ENCODE data around the gene EID2B. TPM values are rescaled to one million over a fixed set of nuclear protein-coding genes. Genes with fewer than 3 reads are reported as not detected.
A peak's percentile ranks its signal among the peaks of the same experiment; 100 is the strongest.

The EID2B gene
- total and polyA plus RNA-seq, 4 donors: 0.75 to 6.0 (median 3.3) TPM

DNA sequence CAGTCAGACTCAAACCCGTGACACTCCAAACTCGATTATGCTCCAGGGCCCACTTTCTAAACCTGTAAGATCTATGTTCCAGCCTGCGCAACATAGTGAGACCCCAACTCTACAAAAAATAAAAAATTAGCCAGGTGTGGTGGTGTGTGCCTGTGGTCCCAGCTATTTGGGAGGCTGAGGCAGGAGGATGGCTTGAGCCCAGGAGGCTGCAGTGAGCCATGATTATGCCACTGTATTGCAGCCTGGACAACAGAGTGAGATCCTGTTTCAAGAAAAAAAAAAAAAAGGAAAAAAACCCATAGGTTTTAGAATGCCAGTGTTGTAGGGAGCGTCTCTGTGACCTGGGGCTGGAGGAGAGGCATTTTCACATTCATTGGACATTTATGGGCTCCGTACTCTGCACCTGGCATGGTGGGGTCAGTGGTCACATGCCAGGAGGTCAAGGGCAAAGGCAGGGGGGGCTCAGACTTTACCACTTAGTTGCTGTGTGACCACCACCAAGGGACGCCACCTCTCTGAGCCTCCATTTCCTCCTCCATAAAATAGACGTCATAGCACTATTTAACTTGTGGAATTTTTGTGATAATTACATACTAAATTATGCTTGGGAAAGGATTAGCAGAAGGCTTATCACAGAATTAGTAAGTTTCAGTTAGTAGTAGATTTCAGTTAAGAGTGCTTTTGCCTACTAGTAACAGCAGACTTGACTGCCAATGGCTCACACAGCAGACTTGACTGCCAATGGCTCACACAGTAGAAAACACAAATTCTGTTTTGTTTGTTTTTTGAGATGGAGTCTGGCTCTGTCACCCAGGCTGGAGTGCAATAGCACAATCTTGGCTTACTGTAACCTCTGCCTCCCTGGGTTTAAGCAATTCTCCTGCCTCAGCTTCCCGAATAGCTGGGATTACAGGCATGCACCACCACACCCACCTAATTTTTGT is 11.8 kb downstream of the EID2B start:
- no peak overlapping the region for H3K4me3 ChIP-seq (ENCODE audit: low read length in 2 of 2)
- no peaks in the 10 kb centered on the region for H3K9me3 ChIP-seq (ENCODE audit: control insufficient read depth, low read length)
- no peak for ATAC-seq (ENCODE audit: low FRiP score)
- peak in 1 of 2 donors; percentile 33 for DNase-seq
- no peaks in the 10 kb centered on the region for H3K27me3 ChIP-seq (ENCODE audit: control insufficient read depth in 1 of 2, insufficient read depth in 2 of 2, low read length in 1 of 2)
- no peaks in the 10 kb centered on the region for H3K4me1 ChIP-seq (ENCODE audit: control insufficient read depth in 1 of 2, insufficient read depth in 2 of 2, low read length in 2 of 2)
- H3K27ac ChIP-seq (ENCODE audit: low read depth in 1 of 2, low read length in 2 of 2): no peak overlapping the region
- intact Hi-C loops (cut with DNase I): no loop called here
- 80 to 86% methylated on average over 8 of the region's 8 CpGs for WGBS, 2 donors
- H3K36me3 ChIP-seq (ENCODE audit: control insufficient read depth in 1 of 2, insufficient read depth in 2 of 2, low read length in 1 of 2): no peaks in the 10 kb centered on the region

DNA sequence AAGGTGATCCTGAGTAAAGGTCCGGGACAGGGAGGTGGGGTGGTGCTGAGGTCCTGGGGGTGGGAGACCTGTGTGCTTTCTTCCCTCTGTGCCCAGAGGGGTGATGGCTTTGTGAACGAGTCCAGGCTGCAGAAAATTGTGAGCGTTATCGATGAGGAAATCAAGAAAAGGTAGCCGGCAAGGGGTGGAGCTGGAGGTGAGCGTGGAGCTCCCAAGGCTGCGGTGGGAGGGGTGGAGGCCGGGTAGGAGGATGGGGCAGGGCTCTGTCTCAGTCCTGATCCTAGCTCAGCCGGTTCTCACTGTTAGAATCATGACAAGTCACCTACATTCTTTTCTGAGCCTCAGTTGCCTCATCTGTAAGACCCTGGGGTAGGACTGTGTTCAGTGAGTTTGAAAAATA is 13.7 kb downstream of the EID2B start:
- 72 to 76% methylated on average over 9 of the region's 9 CpGs for WGBS, 2 donors
- Histone ChIP-seq H3K27ac (ENCODE audit: low read depth in 1 of 2, low read length in 2 of 2) (no peak overlapping the region), H3K9me3 (ENCODE audit: control insufficient read depth, low read length) (no peaks in the 10 kb centered on the region), H3K4me1 (ENCODE audit: control insufficient read depth in 1 of 2, insufficient read depth in 2 of 2, low read length in 2 of 2) (no peaks in the 10 kb centered on the region), H3K27me3 (ENCODE audit: control insufficient read depth in 1 of 2, insufficient read depth in 2 of 2, low read length in 1 of 2) (no peaks in the 10 kb centered on the region), H3K36me3 (ENCODE audit: control insufficient read depth in 1 of 2, insufficient read depth in 2 of 2, low read length in 1 of 2) (no peaks in the 10 kb centered on the region), H3K4me3 (ENCODE audit: low read length in 2 of 2) (no peak overlapping the region)
- no peak for ATAC-seq (ENCODE audit: low FRiP score)
- peak in 1 of 2 donors; percentile 14 for DNase-seq
- intact Hi-C loops (cut with DNase I): no loop called here

DNA sequence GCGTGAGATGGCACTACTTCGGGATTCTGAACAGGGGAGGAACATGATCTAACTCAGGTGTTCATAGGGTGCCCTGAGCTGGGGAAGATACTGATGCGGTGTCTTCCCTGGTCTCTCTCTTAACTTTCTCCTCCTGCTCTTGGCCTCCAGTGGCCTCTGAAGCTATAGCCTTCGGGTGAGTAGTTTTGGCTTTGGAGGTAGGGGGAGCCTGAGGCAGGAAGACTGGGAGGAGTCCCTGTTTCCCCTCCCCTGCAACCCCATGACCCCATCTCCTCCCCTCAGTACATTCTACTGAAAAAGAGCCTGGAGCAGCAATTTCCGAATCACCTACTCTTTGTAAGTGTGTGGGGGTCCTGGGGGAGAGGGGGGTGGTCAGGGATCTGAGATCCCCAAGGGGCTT is 14.2 kb downstream of the EID2B start:
- Histone ChIP-seq H3K36me3 (ENCODE audit: control insufficient read depth in 1 of 2, insufficient read depth in 2 of 2, low read length in 1 of 2) (no peaks in the 10 kb centered on the region), H3K4me1 (ENCODE audit: control insufficient read depth in 1 of 2, insufficient read depth in 2 of 2, low read length in 2 of 2) (no peaks in the 10 kb centered on the region), H3K27ac (ENCODE audit: low read depth in 1 of 2, low read length in 2 of 2) (no peak overlapping the region), H3K27me3 (ENCODE audit: control insufficient read depth in 1 of 2, insufficient read depth in 2 of 2, low read length in 1 of 2) (no peaks in the 10 kb centered on the region), H3K4me3 (ENCODE audit: low read length in 2 of 2) (no peak overlapping the region), H3K9me3 (ENCODE audit: control insufficient read depth, low read length) (no peaks in the 10 kb centered on the region)
- 61 to 66% methylated on average over 5 of the region's 5 CpGs for WGBS, 2 donors
- ATAC-seq (ENCODE audit: low FRiP score): no peak
- peak in 1 of 2 donors; percentile 2 for DNase-seq
- intact Hi-C loops (cut with DNase I): no loop called here

DNA sequence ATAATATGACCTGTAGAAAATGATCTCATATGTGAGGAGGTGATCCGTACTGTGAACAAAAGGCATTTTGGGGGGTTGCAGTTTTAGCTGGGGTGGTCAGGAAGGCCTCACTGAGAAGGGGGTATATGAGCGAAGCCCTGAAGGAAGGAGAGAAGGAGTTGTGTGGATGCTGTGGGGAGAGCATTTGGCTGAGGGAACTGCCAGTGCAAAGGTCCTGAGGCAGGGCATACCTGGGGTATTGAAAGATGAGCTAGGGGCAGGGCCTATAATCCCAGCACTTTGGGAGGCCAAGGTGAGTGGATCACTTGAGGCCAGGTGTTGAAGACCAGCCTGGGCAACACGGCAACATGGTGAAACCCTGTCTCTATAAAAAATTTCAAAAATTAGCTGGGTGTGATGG is 15.2 kb downstream of the EID2B start:
- no peak overlapping the region for H3K27ac ChIP-seq (ENCODE audit: low read depth in 1 of 2, low read length in 2 of 2)
- 75 to 80% methylated on average over 3 of the region's 3 CpGs for WGBS, 2 donors
- H3K36me3 ChIP-seq (ENCODE audit: control insufficient read depth in 1 of 2, insufficient read depth in 2 of 2, low read length in 1 of 2): no peaks in the 10 kb centered on the region
- H3K27me3 ChIP-seq (ENCODE audit: control insufficient read depth in 1 of 2, insufficient read depth in 2 of 2, low read length in 1 of 2): no peaks in the 10 kb centered on the region
- DNase-seq (peak in 1 of 2 donors; percentile 12), ATAC-seq (ENCODE audit: low FRiP score) (no peak)
- intact Hi-C loops (cut with DNase I): no loop called here
- no peak overlapping the region for H3K4me3 ChIP-seq (ENCODE audit: low read length in 2 of 2)
- no peaks in the 10 kb centered on the region for H3K9me3 ChIP-seq (ENCODE audit: control insufficient read depth, low read length)
- no peaks in the 10 kb centered on the region for H3K4me1 ChIP-seq (ENCODE audit: control insufficient read depth in 1 of 2, insufficient read depth in 2 of 2, low read length in 2 of 2)

DNA sequence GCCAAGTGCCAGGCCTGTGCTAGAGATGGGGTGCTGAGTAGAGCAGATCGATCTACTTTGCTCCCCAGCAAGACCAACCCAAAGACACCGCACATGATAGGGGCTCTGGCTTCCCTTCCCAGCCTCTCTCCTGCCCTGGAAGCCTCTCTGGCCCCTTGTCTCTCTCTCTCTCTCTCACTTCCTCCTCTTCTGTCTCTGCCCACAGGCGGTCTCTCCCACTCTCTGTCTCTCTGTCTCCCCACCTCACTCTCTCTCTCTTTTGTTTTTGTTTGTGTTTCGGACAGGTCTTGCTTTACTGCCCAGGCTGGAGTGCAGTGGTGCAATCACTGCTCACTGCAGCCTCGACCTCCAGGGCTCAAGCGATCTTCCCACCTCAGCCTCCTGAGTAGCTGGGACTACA is 16.4 kb downstream of the EID2B start:
- H3K4me1 ChIP-seq (ENCODE audit: control insufficient read depth in 1 of 2, insufficient read depth in 2 of 2, low read length in 2 of 2): no peaks in the 10 kb centered on the region
- intact Hi-C loops (cut with DNase I): no loop called here
- ATAC-seq (ENCODE audit: low FRiP score): no peak
- no peaks in the 10 kb centered on the region for H3K27me3 ChIP-seq (ENCODE audit: control insufficient read depth in 1 of 2, insufficient read depth in 2 of 2, low read length in 1 of 2)
- H3K27ac ChIP-seq (ENCODE audit: low read depth in 1 of 2, low read length in 2 of 2): no peak overlapping the region
- no peak overlapping the region for H3K4me3 ChIP-seq (ENCODE audit: low read length in 2 of 2)
- H3K36me3 ChIP-seq (ENCODE audit: control insufficient read depth in 1 of 2, insufficient read depth in 2 of 2, low read length in 1 of 2): no peaks in the 10 kb centered on the region
- no peaks in the 10 kb centered on the region for H3K9me3 ChIP-seq (ENCODE audit: control insufficient read depth, low read length)
- 36 to 39% methylated on average over 6 of the region's 6 CpGs for WGBS, 2 donors
- peak in 1 of 2 donors; percentile 12 for DNase-seq

DNA sequence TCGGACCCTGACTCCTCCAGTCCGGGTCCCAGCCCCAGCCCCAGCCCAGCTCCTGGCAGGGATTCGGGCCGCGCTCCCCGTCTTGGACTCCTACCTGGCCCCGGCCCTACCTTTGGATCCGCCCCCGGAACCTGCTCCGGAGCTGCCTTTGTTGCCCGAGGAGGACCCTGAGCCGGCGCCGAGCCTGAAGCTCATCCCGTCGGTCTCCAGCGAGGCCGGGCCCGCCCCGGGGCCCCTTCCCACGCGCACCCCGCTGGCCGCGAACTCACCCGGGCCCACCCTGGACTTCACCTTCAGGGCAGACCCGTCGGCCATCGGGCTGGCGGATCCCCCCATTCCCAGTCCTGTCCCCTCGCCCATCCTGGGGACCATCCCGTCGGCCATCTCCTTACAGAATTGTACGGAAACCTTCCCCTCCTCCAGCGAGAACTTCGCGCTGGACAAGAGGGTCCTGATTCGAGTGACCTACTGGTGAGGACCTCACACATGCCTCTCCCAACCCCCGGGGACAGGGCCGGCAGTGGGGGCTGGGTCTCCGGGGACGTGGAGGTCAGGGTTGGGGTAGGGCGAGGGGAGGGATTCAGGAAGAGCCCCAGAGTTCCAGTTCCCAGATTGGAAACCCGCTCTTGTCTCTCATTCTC is 17.0 kb downstream of the EID2B start:
- H3K4me3 ChIP-seq (ENCODE audit: low read length in 2 of 2): no peak overlapping the region
- no peak overlapping the region for H3K27ac ChIP-seq (ENCODE audit: low read depth in 1 of 2, low read length in 2 of 2)
- no peak for ATAC-seq (ENCODE audit: low FRiP score)
- WGBS, 2 donors: 1 to 2% methylated on average over 41 to 44 of the region's 44 CpGs
- no peaks in the 10 kb centered on the region for H3K36me3 ChIP-seq (ENCODE audit: control insufficient read depth in 1 of 2, insufficient read depth in 2 of 2, low read length in 1 of 2)
- intact Hi-C loops (cut with DNase I): no loop called here
- H3K9me3 ChIP-seq (ENCODE audit: control insufficient read depth, low read length): no peaks in the 10 kb centered on the region
- no peaks in the 10 kb centered on the region for H3K27me3 ChIP-seq (ENCODE audit: control insufficient read depth in 1 of 2, insufficient read depth in 2 of 2, low read length in 1 of 2)
- no peak for DNase-seq
- no peaks in the 10 kb centered on the region for H3K4me1 ChIP-seq (ENCODE audit: control insufficient read depth in 1 of 2, insufficient read depth in 2 of 2, low read length in 2 of 2)

DNA sequence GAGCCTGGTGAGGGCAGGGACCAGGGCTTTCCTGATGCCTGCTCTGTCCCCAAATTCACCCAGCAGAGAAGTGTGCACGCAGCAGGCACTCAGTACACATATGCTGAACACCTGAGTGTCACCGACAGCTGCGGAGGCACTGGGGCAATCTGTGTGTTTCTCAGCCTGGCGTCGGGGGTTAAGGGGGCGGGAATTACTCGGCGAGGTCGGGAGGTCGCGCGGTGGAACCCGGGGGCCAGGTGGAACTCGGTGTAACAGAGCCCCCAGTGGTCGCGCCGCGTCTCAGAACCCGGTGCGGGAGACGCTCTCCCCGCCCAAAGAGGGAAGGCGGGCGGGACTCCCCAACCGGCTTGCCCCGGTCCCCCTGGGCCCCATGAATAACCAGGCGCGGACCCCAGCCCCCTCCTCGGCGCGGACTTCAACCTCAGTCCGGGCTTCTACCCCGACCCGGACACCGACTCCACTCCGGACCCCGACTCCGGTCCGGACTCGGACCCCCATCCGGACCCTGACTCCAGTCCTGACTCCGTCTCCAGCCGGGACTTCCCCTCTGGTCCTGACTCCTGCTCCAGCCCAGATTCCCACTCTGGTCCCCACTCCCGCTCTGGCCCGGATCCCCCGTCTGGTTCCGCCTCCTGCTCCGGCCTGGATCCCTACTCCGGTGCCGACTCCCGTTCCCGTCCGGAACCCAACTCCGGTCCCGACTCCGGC is 17.7 kb downstream of the EID2B start, which contains the start of gene SELENOV:
Gene SELENOV (plus strand): TSS at position 300 of the 711 bp plus-strand sequence. CDS start 74 bp downstream, at position 374.
- no peaks in the 10 kb centered on the region for H3K36me3 ChIP-seq (ENCODE audit: control insufficient read depth in 1 of 2, insufficient read depth in 2 of 2, low read length in 1 of 2)
- intact Hi-C loops (cut with DNase I): no loop called here
- H3K9me3 ChIP-seq (ENCODE audit: control insufficient read depth, low read length): no peaks in the 10 kb centered on the region
- H3K4me1 ChIP-seq (ENCODE audit: control insufficient read depth in 1 of 2, insufficient read depth in 2 of 2, low read length in 2 of 2): no peaks in the 10 kb centered on the region
- no peak within 1 kb of the TSS for H3K4me3 ChIP-seq (ENCODE audit: low read length in 2 of 2)
- WGBS, 2 donors: 1% methylated on average over 40 to 56 of the region's 56 CpGs
- DNase-seq (peak in 1 of 2 donors; percentile 47), ATAC-seq (ENCODE audit: low FRiP score) (peak; percentile 7)
- H3K27me3 ChIP-seq (ENCODE audit: control insufficient read depth in 1 of 2, insufficient read depth in 2 of 2, low read length in 1 of 2): no peaks in the 10 kb centered on the region
- no peak within 1 kb of the TSS for H3K27ac ChIP-seq (ENCODE audit: low read depth in 1 of 2, low read length in 2 of 2)

DNA sequence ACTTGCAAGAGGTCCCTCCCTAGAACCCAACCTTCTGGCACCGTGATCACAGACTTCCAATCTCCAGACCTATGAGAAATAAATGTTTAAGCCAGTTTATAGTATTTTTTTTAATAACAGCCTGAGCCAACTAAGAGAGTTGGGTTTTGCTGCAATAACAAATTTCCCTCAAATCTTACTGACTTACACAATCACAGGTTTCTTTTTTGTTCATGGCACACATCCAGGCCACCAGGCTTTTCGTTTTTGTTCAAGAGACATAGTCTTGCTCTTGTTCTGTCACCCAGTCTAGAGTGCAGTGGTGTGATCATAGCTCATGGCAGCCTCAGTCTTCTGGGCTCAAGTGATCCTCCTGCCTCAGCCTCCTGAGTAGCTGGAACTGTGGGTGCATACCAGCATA is 19.7 kb downstream of the EID2B start:
- Histone ChIP-seq H3K4me1 (ENCODE audit: control insufficient read depth in 1 of 2, insufficient read depth in 2 of 2, low read length in 2 of 2) (no peaks in the 10 kb centered on the region), H3K4me3 (ENCODE audit: low read length in 2 of 2) (no peak overlapping the region), H3K9me3 (ENCODE audit: control insufficient read depth, low read length) (no peaks in the 10 kb centered on the region), H3K36me3 (ENCODE audit: control insufficient read depth in 1 of 2, insufficient read depth in 2 of 2, low read length in 1 of 2) (no peaks in the 10 kb centered on the region), H3K27ac (ENCODE audit: low read depth in 1 of 2, low read length in 2 of 2) (no peak overlapping the region), H3K27me3 (ENCODE audit: control insufficient read depth in 1 of 2, insufficient read depth in 2 of 2, low read length in 1 of 2) (no peaks in the 10 kb centered on the region)
- WGBS, 2 donors: 38 to 42% methylated on average over 2 of the region's 2 CpGs
- intact Hi-C loops (cut with DNase I): no loop called here
- DNase-seq (peak in 1 of 2 donors; percentile 6), ATAC-seq (ENCODE audit: low FRiP score) (no peak)

Measured in aorta (tissue), 5 donors.